Measurements from ENCODE around the gene ADAM29.
"Not testable (repeated sequence)": the region's sequence is repeated elsewhere in the genome, so short reads cannot be mapped to it uniquely, and the experiment has no call there.

Gene ADAM29

GRCh38 chr4:174996079-174996478 lies 77.9 kb downstream of the ADAM29 start:
- Histone ChIP-seq H3K4me3 (ENCODE audit: insufficient read depth, low read depth, low read length, poor library complexity, severe bottlenecking) (no peak overlapping the region), H3K27ac (ENCODE audit: insufficient read depth, low read length, poor library complexity, severe bottlenecking) (no peak overlapping the region), H3K4me1 (ENCODE audit: control insufficient read depth, insufficient read depth, low read length, poor library complexity, severe bottlenecking) (no peaks in the 10 kb centered on the region), H3K36me3 (ENCODE audit: control insufficient read depth, insufficient read depth, low read length) (no peaks in the 10 kb centered on the region), H3K27me3 (replicated peaks; ENCODE audit: control insufficient read depth, insufficient read depth, low read length, poor library complexity, severe bottlenecking) (no peaks in the 10 kb centered on the region), H3K9me3 (ENCODE audit: control insufficient read depth, low read length) (no peaks in the 10 kb centered on the region)
- DNase-seq = no peak

DNA sequence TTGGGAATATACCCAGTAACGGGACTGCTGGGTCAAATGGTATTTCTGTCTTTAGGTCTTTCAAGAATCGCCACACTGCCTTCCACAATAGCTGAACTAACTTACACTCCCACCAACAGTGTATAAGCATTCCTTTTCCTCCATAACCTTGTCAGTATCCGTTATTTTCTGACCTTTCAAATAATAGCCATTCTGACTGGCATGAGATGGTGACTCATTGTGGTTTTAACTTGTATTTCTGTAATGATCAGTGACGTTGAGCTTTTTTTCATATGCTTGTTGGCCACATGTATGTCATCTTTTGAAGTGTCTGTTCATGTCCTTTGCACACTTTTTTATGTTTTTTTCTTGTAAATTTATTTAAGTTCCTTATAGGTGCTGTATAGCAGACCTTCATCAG lies 81.2 kb downstream of the ADAM29 start:
- H3K4me1 ChIP-seq (ENCODE audit: control insufficient read depth, insufficient read depth, low read length, poor library complexity, severe bottlenecking) = no peaks in the 10 kb centered on the region
- no peaks in the 10 kb centered on the region for H3K27me3 ChIP-seq (replicated peaks; ENCODE audit: control insufficient read depth, insufficient read depth, low read length, poor library complexity, severe bottlenecking)
- H3K27ac ChIP-seq (ENCODE audit: insufficient read depth, low read length, poor library complexity, severe bottlenecking) = no peak overlapping the region
- no peaks in the 10 kb centered on the region for H3K36me3 ChIP-seq (ENCODE audit: control insufficient read depth, insufficient read depth, low read length)
- no peaks in the 10 kb centered on the region for H3K9me3 ChIP-seq (ENCODE audit: control insufficient read depth, low read length)
- no peak for DNase-seq
- H3K4me3 ChIP-seq (ENCODE audit: insufficient read depth, low read depth, low read length, poor library complexity, severe bottlenecking) = no peak overlapping the region

DNA sequence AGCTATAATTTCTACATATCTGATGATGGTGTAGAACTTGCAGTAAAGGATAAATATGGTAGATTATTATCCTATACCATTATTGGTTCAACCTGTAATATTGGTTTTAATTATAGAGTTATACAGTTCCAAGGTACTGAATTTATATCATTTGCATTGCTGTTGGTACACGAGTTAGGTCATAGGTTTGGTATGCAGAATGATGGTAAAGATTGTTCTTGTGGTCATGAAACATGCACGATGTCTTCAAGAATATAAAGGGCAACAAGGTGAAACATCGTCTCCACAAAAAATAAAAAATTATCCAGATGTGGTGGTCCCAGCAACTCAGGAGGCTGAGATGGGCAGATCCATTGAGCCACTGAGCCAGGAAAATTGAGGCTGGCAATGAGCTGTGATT lies 99.6 kb downstream of the ADAM29 start:
- H3K36me3 ChIP-seq (ENCODE audit: control insufficient read depth, insufficient read depth, low read length) = no peaks in the 10 kb centered on the region
- DNase-seq = no peak
- H3K9me3 ChIP-seq (ENCODE audit: control insufficient read depth, low read length) = no peaks in the 10 kb centered on the region
- no peak overlapping the region for H3K27ac ChIP-seq (ENCODE audit: insufficient read depth, low read length, poor library complexity, severe bottlenecking)
- H3K4me3 ChIP-seq (ENCODE audit: insufficient read depth, low read depth, low read length, poor library complexity, severe bottlenecking) = no peak overlapping the region
- H3K4me1 ChIP-seq (ENCODE audit: control insufficient read depth, insufficient read depth, low read length, poor library complexity, severe bottlenecking) = no peaks in the 10 kb centered on the region
- H3K27me3 ChIP-seq (replicated peaks; ENCODE audit: control insufficient read depth, insufficient read depth, low read length, poor library complexity, severe bottlenecking) = no peaks in the 10 kb centered on the region

- not testable (repeated sequence) for H3K4me1 ChIP-seq (ENCODE audit: control insufficient read depth, insufficient read depth, low read length, poor library complexity, severe bottlenecking); H3K36me3 ChIP-seq (ENCODE audit: control insufficient read depth, insufficient read depth, low read length); H3K4me3 ChIP-seq (ENCODE audit: insufficient read depth, low read depth, low read length, poor library complexity, severe bottlenecking); H3K27me3 ChIP-seq (replicated peaks; ENCODE audit: control insufficient read depth, insufficient read depth, low read length, poor library complexity, severe bottlenecking); DNase-seq; H3K27ac ChIP-seq (ENCODE audit: insufficient read depth, low read length, poor library complexity, severe bottlenecking); H3K9me3 ChIP-seq (ENCODE audit: control insufficient read depth, low read length)
Measured at GRCh38 chr4:175019447-175019846, 101.3 kb downstream of the ADAM29 start.

All from effector memory CD4-positive, alpha-beta T cell (primary cell).